DMS153 (cell line): ENCODE measurements around the gene UMODL1.
A peak's percentile ranks its signal among the peaks of the same experiment; 100 is the strongest.

Source experiments
- DNase-seq: peaks from one replicate; lab custom pipeline; 2025; lab: John Stamatoyannopoulos, UW

The UMODL1 gene

DNA sequence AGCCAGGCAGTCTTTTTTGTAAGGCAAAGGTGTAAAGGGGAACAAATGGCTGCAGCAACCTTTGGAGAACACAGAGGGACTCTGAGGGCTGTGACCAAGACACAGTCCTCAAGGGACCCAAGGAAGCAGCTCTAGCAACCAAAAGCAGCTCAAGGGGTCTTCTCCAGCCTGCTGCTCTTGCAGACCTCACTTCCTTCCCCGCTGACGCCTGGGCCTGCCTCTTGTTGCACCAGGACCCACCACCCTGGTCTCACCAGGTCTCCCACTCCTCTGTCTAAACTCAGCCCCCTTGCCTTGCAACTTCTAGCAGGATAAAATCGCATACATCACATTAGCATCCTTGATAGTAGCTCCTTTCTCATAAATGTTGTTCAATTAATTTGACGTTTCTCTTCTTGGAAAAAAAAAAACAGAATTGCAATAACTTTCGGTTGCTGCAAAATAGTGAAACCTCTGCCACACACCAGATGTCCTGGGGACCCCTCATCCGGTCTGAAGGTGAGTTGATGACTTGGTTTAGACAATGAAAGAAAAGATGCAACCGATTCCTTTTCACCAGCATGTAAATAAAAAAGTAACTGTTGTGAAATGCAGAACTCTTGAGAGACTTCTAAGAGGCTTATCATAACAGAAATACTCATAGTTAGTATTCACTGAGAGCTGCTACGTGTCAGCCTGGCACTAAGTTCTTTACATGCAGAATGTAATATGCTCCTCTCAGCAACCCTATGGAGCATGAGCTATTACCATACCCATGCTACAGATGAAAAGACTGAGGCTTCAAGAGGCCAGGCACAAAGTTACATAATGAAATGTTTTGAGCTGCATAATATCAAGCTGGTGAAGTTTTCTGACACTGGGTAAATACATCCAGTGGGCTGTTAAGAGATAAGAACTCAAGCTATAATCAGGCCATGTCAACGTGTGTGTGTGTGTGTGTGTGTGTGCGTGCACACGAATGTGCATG, 58.5 kb downstream of the UMODL1 start:
- no peak for DNase-seq

DNA sequence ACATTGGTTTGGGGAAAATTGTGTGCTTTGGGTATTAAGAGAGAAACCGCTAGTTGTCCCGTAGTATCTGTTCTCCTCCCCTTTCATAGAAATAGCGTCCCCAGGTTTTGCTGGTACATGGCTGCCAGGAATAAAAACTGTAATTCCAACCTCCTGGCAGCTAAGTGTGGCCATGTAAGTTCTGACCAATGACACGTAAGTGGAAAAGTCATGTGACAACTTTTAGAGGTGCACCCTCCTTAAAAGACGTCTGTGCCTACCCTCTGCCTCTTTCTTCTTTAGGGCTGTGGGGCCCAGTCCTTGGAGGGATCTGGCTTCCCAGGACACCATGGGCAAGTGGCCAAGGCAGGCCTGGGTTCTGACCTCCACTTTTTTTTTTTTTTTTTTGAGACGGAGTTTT, 59.3 kb downstream of the UMODL1 start:
- no peak for DNase-seq

DNA sequence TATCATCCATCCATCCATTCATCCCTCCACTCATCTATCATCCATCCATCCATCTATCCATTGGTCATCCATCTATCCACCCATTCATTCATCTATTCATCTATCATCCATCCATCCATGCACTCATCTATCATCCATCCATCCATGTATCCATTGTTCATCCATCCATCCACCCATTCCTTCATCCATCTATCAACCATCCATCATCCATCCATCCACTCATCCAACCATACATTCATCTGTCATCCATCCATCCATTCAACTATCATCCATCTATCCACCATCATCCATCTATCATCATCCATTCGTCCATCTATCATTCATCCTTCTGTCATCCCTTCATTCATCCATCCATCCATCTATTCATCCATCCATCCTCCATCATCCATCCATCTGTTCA, 61.1 kb downstream of the UMODL1 start:
- DNase-seq: no peak

DNA sequence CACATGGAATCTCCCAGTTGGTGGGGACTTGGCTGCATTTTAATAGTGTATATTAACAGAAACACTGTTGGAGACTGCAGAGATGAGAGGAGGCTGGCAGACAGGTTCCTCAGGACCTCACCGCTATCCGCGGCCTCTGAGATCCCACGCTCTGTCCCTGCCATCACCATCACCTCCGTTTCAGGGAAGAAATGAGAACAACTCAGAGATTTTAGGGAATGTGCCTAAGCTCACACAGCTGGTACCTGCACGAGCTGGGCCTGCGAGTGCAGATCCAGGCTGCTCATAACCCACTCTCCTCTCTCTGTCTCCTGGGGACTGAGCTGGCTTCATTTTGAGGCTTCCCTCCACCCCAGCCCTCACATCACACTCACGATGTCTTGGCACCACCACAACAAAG, 62.0 kb downstream of the UMODL1 start:
- DNase-seq: no peak

DNA sequence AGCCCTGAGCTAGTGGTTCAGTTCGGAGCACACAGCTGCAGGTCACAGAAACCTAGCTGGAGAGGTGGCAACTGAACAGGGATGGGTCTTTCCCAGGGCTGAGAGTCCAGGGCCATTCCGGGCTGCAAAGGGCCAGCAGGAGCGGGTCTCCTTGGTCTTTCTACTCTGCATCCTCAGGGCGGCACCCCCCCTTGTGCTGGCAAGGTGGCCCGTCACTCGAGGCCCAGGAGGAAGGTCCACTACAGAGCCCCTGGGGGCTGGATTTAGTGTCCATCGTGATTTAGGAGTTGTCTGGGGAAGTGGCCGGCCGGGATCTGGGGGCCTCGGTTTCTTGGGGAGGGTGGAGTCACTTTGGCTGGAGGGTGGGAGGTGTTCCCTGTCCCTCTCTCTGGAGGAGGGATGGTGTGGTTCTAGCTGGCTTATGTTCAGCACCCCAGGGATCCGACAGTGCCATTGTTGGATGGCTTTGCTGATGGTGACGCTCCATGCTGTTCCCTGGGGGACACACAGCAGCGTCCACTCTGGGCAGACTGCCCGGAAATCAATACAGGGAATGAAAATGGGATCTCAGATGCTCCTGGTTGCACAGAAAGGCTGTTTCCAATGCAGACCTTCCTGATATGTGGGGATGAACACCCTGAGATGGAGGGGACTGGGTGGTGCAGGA, 64.4 kb downstream of the UMODL1 start:
- DNase-seq: peak; percentile 13

DNA sequence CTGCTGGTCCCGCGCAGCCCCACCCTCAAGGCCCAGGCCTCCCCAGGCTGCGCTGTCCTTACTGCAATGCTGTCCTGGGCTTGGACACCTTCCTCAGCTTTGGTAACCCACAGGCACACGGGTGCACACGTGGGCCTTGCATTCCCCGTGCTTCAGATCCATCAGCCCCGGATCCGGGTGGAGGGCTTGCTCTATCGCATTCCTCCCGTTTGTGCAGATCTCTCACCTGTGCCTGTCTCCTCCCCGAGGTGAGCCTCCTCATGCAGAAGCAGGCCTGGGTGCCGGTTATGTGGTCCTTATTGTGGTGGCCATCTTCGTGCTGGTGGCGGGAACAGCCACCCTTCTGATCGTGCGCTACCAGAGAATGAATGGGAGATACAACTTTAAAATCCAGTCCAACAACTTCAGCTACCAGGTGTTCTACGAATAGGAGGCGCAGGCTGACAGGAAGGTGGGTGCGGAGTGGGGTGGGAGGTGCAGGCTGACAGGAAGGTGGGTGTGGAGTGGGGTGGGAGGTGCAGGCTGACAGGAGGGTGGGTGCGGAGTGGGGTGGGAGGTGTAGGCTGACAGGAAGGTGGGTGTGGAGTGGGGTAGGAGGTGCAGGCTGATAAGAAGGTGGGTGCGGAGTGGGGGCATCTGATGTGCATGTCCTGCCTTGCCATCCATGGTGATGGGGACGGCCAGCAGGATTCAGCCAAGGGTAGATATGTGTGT, 66.2 kb downstream of the UMODL1 start:
- DNase-seq: no peak

DNA sequence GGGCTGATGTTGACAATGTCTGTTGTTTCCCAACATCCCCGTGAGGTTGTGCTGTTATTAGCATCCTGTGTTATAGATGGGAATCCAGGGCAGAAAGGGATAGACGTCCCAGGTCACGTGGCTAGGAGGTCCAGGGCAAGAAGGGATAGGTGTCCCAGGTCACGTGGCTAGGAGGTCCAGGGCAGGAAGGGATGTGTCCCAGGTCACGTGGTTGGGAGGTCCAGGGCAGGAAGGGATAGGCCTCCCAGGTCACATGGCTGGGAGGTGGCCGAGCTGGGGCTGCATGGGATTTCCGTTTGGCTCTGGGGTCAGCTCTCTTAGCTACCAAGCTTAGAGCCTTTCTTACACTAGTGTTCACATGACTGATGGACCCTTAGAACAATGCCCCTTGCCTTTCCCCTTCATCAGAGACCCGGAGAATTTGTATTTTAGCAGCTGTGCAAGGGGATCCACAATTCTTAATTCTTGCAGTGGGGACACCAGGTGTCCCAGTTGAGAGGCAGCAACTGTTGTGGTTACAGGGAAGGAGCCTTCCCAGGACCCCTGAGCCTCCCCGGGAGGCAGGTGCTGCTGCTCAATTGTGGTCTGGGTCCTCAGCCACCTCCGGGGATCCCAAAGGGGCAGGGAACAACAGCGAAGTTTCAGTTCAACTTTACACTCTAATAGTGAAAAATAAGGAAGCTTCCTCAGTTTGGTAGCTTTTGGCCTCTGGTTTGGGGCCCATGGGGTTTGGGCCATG, 69.2 kb downstream of the UMODL1 start:
- DNase-seq: no peak

DNA sequence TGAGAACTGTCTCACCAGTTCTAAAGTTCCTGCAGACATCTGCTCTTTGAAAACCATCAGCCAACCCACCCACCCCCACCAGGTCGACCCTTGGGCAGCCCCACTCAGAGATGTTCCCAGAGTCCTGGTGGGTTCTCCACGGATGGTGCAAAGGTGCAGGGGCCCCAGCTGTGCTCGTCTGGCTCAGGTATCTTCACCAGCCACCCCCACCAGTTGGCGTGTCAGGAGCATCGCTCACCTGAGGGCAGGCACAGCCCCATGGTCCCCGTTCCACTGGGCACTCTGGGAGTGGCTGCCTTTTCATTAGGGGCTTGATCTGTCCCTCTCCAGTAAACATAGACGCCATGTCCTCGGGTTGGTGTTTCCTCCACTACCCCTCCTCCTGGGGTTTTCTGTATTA, 70.5 kb downstream of the UMODL1 start:
- DNase-seq: no peak

DNA sequence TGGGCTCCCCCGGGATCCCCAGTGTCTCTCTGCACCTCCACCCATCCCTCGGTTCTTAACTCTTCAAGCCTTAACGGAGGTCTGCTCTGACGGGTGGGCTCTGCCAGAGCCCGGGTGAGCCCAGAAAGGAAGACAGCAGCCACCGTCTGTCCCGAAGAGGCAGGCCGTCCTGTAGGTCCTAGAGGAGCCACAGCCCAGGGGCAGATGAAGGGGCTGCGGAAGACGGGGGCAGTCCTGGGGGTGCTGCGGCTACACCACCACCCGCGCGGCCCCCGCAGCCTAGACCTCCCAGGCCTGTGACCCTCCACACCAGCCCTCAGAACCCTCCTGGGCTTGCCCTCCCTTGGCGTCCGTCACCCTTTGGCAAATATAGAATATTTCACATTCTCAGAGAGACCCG, 71.0 kb downstream of the UMODL1 start:
- no peak for DNase-seq

DNA sequence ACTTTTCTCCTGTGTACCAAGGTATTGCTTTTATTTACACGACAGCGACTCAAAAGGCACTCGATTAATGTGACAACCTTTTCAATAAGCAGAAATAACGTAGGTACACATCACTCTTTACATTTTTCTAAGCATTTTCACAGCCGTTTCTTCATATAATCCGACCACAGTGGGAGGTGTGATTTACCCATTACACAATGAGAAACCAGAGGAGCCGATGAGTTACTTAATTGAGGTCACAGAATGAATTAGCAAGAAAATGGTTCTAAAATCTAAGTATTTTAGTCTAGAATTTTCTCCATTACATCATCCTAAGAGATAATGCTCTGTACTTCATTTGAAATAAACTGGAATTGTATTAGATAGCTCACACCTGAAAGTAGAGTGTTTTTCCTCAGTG, 71.5 kb downstream of the UMODL1 start:
- DNase-seq: no peak

DNA sequence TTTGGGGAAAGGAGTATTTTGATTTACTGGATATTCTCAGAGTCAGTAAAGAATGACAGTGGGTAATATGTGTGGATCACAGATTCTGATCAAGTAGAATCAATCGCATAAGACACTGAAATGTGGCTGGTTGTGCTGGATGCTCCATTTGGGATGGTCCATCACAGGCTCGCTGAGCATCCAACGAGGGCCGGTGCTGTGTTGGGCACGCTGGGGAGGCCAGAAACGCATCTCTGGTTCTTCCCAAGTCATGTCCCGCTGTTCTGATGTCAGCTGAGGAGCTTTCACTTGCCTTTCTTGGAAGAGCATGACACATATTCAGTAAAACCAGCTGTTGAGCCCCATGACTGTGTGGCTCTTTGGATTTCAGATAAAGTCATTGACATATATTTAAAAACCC, 72.0 kb downstream of the UMODL1 start:
- DNase-seq: no peak

DNA sequence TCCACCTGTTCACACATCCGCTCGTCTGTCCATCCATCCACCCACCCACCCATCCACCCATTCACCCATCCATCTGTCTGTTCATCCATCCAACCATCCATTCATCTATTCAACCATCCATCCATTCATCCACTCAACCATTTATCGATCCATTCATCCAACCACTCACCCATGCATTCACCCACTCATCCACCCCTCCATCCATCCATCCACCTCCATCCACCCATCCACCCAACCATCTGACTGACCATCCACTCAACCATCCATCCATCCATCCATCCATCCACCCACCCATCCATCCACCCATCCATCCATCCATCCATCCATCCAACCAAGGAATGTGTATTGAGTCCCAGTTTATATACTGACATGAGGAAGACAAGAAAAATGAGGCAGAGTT, 73.1 kb downstream of the UMODL1 start:
- no peak for DNase-seq

DNA sequence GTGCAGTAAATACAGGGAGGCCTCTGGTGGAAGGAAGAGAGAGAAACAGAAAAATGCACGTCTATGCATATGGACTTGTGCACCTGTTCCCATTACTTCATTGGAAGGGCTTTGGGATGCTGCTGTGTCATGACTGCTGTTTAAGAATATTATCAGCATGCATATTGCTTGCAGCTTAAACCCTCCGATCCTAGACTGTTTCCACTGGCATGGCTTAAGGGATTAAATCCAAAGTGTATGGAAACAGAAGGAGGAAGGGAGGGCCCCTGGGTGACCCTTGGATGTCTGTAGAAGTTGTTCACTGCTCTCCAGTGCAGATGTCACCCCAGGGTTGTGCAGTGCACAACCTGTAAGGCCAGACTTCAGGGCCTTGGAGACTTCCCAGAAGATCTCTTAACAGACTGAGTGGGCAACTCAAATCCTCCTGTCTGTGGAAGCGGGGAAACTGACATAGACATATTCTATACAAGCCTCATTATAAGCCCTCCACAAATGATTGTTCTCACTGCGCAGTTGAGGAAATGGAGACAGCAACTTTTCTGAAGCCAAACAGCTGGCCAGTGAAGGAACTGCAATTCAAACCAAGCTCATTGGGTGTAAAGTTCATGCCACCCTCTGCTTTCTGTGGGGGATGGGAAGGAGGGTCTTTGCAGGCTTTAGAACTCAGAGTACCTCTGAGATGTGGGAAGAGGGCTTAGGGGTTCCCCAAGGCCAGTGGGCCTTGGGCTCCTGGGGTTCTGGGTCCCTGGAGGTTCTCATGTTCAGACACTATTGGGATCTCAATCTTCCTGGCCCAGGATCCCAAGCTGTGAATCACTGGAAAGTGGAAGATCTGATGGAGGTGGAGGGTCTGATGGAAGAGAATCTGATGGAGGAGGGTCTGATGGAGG, 73.8 kb downstream of the UMODL1 start:
- DNase-seq: no peak

DNA sequence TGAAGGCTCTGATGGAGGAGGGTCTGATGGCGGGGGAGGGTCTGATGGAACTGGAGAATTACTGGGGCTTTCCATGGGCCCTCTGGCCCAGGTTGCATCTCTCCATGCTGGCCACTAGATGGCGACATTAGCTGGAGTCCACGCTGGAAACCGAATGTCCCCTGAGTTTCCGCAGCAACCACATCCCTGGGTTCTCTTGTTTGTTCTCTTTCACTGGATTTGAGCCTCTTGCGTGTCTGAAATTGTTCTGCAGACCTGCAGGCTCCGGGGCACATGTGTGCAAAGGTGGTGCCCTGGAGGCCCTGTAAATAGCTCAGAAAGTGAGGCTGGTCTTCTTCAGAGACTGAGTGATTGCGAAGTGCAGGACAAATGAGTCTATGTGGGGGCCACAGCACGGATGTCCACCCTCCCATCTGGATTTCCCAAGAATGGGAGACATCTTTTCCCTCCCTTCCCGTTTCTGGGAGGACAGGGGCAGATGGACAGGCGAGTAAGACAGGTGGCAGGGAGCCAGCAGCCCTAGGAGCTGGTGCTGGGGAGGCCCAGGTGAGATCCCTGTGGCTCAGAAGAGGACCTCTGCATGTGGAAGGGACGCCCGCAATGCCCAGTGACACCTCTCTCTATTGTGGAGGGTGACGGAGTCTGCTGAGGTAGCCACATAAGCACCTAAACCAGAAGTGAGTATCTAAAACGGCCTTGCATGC, 74.6 kb downstream of the UMODL1 start:
- peak; percentile 53 for DNase-seq

DNA sequence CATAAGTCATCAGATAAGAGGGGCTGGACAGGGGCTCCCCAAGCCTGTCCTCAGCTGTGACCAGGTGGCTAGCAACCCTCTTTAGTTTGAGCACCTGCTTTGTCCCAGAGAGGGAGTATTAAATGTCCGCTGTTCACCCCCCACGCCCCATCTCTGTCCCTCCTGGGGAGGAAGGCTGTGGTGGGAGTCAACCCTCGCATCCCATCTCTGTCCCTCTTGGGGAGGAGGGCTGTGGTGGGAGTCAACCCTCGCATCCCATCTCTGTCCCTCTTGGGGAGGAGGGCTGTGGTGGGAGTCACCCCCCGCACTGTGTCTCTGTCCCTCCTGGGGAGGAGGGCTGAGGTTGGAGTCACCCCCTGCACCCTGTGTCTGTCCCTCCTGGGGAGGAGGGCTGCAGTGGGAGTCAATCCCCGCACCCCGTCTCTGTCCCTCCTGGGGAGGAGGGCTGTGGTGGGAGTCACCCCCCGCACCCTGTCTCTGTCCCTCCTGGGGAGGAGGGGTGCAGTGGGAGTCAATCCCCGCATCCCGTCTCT, 75.2 kb downstream of the UMODL1 start:
- no peak for DNase-seq

DNA sequence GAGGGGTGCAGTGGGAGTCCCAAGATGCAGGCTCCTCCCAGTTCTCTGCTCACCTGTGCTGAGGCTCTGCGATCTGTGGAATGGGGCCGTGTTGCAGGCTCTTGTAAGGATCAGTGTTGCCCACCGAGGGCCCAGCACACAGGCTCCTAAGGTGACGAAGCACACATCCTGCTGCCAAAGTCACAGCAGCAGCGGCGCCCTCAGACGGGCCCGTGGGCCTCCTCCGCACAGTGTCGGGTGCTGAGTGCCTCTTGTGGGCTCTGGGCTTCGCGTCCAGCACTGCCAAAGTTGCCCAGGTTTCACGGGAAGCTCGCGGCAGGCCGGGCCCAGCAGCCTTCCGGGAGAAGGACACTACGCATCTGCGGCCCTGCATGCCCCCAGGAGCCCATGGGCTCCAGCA, 75.7 kb downstream of the UMODL1 start:
- no peak for DNase-seq

DNA sequence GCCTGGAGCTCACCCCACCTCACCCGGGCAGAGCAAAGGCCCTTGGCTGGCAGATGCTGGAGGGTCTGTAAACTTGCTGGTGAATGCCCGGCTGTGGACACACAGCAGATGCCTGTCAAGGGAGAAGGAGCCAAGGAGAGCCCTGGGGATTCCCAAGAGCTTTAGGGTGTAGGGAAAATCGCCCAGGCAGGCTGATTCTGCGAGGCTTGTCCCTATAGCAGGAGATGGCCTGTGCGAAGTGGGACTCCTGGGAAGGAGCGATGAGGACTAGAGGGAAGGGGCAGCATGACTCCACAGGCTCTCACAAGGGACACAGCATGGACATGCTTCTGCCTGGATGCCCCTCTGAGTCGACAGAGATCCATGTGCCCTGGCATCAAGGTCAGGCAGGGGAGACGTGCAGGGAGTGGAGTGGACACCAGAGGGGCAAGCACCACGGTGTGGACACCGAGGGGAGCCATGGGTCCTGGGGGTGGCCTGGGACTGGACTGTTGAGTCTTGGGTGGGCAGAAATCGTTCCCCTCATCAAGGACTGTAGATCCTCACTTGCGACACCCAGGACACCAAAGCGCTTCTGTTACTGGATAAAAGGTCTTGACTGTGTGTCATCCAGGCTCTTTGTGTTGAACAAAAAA, 76.4 kb downstream of the UMODL1 start:
- no peak for DNase-seq

DNA sequence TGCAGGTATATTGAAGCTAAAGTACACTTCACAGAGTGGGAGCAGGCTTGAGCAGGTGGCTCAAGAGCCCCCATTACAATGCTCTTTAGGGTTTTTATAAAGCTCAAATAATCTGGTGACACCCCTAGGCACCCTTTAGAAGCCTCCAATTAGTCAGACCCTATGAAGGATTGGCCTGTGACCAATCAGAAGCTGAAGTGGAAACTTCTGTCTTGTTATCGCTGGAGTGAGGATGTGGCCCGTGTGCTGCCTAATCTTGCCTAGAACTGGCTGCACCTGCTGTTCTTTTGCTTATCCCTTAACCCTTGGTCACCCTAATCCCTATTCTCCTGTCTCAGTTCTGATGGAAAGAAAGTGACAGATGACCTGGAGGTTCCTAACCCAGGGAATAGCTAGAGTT, 77.0 kb downstream of the UMODL1 start:
- no peak for DNase-seq

DNA sequence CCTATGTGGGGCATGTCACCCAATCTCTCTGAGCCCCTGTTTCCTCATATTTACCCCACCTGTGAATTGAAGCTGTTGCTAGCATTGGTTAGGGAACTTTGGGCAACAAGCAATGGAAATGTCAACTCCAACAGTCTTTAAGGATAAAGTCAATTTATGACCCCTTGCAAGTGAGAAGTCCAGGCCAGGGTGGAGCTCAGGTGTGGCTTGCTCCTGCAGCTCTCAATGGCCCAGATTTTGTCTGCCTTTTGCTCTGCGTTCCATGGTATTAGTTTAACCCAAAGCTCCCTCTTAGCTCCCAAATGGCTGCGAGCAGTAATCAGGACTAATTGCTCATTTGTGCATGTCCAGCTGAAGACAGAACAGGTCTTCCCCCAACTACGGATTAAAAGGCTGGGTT, 77.5 kb downstream of the UMODL1 start:
- no peak for DNase-seq
